ENCODE measurements around the gene TRIM56.
"Not testable (repeated sequence)": the region's sequence is repeated elsewhere in the genome, so short reads cannot be mapped to it uniquely, and the experiment has no call there.

Gene TRIM56

DNA sequence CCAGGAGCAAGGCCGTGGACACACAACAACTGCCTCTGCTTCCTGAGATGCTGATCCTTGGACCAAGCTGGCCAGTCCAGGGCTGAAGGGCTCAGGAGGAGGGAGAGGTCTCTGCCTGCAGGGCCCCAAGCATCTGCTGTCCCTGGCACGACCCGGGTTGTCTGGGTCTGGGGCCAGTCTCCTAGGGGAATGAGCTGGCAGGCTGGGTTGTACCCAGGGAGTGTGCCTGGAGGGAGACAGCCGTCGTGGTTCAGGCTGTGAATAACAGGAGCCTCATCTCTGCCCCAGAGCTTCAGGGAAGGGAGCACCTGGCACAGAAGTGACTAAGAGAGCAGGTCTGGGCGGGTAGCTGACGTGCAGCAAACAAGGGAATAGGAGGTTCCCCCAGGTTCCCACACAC, 23.7 kb downstream of the TRIM56 start:
- DNase-seq (ENCODE audit: extremely low read depth, low read depth): no peak
- TF ChIP-seq, protein P1, sequence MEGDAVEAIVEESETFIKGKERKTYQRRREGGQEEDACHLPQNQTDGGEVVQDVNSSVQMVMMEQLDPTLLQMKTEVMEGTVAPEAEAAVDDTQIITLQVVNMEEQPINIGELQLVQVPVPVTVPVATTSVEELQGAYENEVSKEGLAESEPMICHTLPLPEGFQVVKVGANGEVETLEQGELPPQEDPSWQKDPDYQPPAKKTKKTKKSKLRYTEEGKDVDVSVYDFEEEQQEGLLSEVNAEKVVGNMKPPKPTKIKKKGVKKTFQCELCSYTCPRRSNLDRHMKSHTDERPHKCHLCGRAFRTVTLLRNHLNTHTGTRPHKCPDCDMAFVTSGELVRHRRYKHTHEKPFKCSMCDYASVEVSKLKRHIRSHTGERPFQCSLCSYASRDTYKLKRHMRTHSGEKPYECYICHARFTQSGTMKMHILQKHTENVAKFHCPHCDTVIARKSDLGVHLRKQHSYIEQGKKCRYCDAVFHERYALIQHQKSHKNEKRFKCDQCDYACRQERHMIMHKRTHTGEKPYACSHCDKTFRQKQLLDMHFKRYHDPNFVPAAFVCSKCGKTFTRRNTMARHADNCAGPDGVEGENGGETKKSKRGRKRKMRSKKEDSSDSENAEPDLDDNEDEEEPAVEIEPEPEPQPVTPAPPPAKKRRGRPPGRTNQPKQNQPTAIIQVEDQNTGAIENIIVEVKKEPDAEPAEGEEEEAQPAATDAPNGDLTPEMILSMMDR (IDR thresholded peaks at IDR 0.05; ENCODE audit: low read depth, low read length): no peak

DNA sequence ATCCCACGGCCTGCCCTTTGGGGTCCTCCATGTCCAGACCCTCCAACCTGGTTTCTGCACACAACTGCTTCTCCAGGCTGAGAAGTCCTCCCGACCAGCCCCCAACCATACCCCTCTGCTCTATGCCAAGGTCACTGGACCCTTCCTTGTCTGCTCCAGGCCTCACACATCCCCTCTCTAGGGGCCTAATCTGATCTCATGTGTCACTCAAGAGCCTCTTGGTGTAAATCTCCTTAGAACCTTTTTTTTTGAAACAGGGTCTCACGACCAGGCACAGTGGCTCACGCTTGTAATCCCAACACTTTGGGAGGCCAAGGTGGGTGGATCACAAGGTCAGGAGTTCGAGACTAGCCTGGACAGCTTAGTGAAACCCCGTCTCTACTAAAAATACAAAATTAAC, 24.1 kb downstream of the TRIM56 start:
- DNase-seq (ENCODE audit: extremely low read depth, low read depth): no peak
- TF ChIP-seq, protein P1 (IDR thresholded peaks at IDR 0.05; ENCODE audit: low read depth, low read length): no peak

DNA sequence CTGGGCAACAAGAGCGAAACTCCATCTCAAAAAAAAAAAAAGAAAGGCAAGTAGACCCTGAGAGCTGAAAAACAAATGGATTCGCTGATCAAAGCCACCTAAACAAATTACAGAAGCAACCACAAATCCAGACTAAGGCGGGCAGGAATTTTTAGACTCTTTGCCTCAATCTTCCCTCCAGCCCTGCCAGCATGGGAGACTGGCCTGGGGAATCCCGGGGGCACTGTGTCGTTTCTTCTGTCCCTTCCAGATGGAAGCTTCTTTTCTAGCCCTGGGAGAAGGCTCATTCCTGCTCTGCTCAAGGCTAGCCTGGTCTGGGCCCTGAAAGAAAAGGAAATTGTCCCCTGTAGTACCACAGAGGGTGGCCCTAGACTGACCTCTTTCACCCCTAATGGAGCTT, 26.0 kb downstream of the TRIM56 start:
- no peak for DNase-seq (ENCODE audit: extremely low read depth, low read depth)
- TF ChIP-seq, protein P1 (IDR thresholded peaks at IDR 0.05; ENCODE audit: low read depth, low read length): no peak

DNA sequence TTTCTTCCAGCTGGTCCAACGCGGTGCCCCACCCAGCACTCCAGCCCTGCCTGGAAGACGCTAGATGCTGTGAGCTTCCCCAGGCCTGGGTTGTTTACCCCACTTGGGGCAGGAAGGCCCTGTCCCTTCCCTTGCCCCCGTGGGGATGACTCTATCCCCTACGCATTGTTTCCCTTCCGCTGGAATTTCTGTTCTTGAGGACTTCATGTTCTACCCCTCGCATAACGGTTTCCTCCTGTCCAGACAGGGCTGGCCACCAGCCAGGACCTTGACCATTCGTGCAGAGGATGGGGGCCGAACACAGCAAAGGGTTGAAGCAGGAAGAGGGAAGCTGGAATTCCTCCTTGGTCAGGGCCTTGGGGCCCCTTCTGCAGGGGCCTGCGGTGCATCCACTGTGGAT, 27.0 kb downstream of the TRIM56 start:
- TF ChIP-seq, protein P1 (IDR thresholded peaks at IDR 0.05; ENCODE audit: low read depth, low read length): no peak
- no peak for DNase-seq (ENCODE audit: extremely low read depth, low read depth)

DNA sequence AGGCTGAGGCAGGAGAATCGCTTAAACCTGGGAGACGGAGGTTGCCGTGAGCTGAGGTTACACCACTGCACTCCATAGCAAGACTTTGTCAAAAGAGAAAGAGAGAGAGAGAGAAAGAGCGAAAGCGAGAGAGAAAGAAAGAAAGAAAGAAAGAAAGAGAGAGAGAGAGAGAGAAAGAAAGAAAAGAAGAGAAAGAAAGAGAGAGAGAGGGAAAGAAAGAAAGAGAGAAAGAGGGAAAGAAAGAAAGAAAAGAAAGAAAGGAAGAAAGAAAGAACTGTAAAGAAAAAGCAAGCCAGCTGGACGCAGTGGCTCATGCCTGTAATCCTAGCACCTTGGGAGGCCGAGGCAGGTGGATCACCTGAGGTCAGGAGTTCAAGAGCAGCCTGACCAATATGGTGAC, 27.9 kb downstream of the TRIM56 start:
- DNase-seq (ENCODE audit: extremely low read depth, low read depth): not testable (repeated sequence)

DNA sequence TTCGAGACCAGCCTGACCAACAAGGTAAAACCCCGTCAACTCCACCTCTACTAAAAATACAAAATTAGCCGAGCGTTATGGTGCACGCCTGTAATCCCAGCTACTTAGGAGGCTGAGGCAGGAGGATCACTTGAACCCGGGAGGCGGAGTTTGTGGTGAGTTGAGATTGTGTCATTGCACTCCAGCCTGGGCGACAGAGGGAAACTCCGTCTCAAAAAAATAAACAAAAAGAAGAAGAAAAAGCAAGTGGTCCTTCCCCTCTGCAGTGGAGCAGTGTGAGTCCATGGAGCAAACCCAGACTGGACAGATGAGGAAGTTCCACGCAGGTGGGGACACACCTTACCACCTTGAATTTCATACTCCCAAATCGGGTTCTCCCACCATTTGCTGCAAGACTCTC, 28.6 kb downstream of the TRIM56 start:
- DNase-seq (ENCODE audit: extremely low read depth, low read depth): no peak
- TF ChIP-seq, protein P1 (IDR thresholded peaks at IDR 0.05; ENCODE audit: low read depth, low read length): no peak

DNA sequence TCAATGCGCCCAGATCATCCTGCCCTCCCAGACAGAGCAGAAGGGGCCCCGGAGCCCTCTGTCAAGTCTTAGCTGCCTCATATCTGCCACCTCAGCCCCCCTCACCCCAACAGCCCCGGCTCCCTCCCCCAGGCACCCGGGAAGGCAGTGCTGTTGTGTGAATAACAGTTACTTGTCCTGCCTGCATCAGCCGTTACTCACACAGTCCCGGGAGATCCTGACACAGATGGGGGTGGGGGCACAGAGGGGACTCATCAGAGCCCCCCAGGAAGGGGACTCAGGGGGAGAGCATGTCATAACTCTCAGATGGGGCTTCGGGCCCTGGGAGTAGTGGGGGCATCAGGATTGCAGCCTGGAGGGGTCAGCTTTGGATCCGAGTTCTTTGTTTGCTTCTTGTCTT, 29.2 kb downstream of the TRIM56 start:
- TF ChIP-seq, protein P1 (IDR thresholded peaks at IDR 0.05; ENCODE audit: low read depth, low read length): no peak
- no peak for DNase-seq (ENCODE audit: extremely low read depth, low read depth)

DNA sequence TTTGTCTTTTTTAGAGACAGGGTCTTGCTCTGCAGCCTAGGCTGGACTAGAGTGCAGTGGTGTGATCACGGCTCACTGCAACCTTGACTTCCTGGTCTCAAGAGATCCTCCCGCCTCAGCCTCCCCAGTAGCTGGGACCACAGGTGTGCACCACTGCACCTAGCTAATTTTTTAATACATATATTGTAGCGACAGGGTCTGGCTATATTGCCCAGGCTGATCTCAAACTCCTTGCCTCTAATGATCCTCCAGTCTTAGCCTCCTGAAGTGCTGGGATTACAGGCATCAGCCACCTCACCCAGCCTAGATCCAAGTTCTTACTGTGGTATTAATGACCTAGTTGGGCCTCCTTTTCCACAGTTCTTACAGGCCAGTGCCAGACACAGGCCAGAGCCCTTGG, 29.9 kb downstream of the TRIM56 start:
- DNase-seq (ENCODE audit: extremely low read depth, low read depth): no peak
- TF ChIP-seq, protein P1 (IDR thresholded peaks at IDR 0.05; ENCODE audit: low read depth, low read length): no peak

Data from AG09319 (cell line).